Measurements from ENCODE around the gene ERBB4.
"Not testable (repeated sequence)": the region's sequence is repeated elsewhere in the genome, so short reads cannot be mapped to it uniquely, and the experiment has no call there.

ERBB4 gene

GRCh38 chr2:212213191-212213590 lies 325.4 kb downstream of the ERBB4 start:
- DNase-seq (ENCODE audit: low spot score) = no peak

GRCh38 chr2:212208467-212208866 lies 330.1 kb downstream of the ERBB4 start:
- no peak for DNase-seq (ENCODE audit: low spot score)

- no peak for DNase-seq (ENCODE audit: low spot score)
Measured at GRCh38 chr2:212197776-212198175, 340.8 kb downstream of the ERBB4 start.

- no peak for DNase-seq (ENCODE audit: low spot score)
Measured at GRCh38 chr2:212195626-212196025, 343.0 kb downstream of the ERBB4 start.

- no peak for DNase-seq (ENCODE audit: low spot score)
Measured at GRCh38 chr2:212194396-212194795, 344.2 kb downstream of the ERBB4 start.

GRCh38 chr2:212193803-212194202 lies 344.8 kb downstream of the ERBB4 start:
- DNase-seq (ENCODE audit: low spot score) = no peak

GRCh38 chr2:212193056-212193455 lies 345.5 kb downstream of the ERBB4 start:
- DNase-seq (ENCODE audit: low spot score) = no peak

GRCh38 chr2:212191438-212191837 lies 347.2 kb downstream of the ERBB4 start:
- not testable (repeated sequence) for DNase-seq (ENCODE audit: low spot score)

- DNase-seq (ENCODE audit: low spot score) = no peak
Measured at GRCh38 chr2:212186166-212186565, 352.4 kb downstream of the ERBB4 start.

- DNase-seq (ENCODE audit: low spot score) = no peak
Measured at GRCh38 chr2:212181646-212182045, 357.0 kb downstream of the ERBB4 start.

GRCh38 chr2:212180408-212181083 lies 358.1 kb downstream of the ERBB4 start:
- DNase-seq (ENCODE audit: low spot score) = no peak

- DNase-seq (ENCODE audit: low spot score) = no peak
Measured at GRCh38 chr2:212177724-212178123, 360.9 kb downstream of the ERBB4 start.

- no peak for DNase-seq (ENCODE audit: low spot score)
Measured at GRCh38 chr2:212176151-212176550, 362.5 kb downstream of the ERBB4 start.

- no peak for DNase-seq (ENCODE audit: low spot score)
Measured at GRCh38 chr2:212173756-212174510, 364.7 kb downstream of the ERBB4 start.

- DNase-seq (ENCODE audit: low spot score) = no peak
Measured at GRCh38 chr2:212173331-212173730, 365.3 kb downstream of the ERBB4 start.

GRCh38 chr2:212170382-212170781 lies 368.2 kb downstream of the ERBB4 start:
- DNase-seq (ENCODE audit: low spot score) = no peak

- no peak for DNase-seq (ENCODE audit: low spot score)
Measured at GRCh38 chr2:212158081-212158480, 380.5 kb downstream of the ERBB4 start.

GRCh38 chr2:212157012-212157411 lies 381.6 kb downstream of the ERBB4 start:
- no peak for DNase-seq (ENCODE audit: low spot score)

- no peak for DNase-seq (ENCODE audit: low spot score)
Measured at GRCh38 chr2:212156088-212156487, 382.5 kb downstream of the ERBB4 start.

GRCh38 chr2:212154477-212154878 lies 384.1 kb downstream of the ERBB4 start:
- no peak for DNase-seq (ENCODE audit: low spot score)

GRCh38 chr2:212153923-212154322 lies 384.7 kb downstream of the ERBB4 start:
- DNase-seq (ENCODE audit: low spot score) = no peak

GRCh38 chr2:212147921-212148513 lies 390.6 kb downstream of the ERBB4 start:
- no peak for DNase-seq (ENCODE audit: low spot score)

GRCh38 chr2:212146416-212146815 lies 392.2 kb downstream of the ERBB4 start:
- DNase-seq (ENCODE audit: low spot score) = no peak
